Measurements from ENCODE around the gene LCN9. TPM values are rescaled to one million over a fixed set of nuclear protein-coding genes. Genes with fewer than 3 reads are reported as not detected.

The LCN9 gene
- total RNA-seq, 6 experiments from 2014 or later: not detected

DNA sequence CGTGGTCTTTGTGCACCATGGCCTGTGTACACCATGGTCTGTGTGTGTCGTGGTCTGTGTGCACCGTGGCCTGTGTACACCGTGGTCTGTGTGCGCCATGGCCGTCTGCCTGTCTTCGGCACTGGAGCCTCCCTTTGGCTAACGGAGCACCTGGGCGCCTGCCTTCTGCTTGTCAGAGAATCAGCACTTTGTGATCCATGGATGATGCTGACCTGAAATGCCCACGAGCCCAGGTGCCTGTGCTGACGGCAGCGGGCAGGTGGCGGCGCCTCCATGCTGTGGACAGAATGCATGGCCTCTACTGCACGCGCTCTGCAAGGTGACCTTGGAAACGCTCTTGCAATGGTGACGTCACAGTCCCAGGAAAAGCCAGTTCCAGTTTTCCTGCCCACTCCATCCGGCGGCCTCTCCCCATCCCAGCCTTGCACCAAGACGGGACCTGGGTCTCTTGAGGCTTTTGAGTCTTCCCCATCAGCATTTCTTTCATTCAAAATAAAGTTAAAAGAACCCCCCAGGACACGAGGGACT is 14.6 kb downstream of the LCN9 start:
- no peaks in the 10 kb centered on the region for H3K4me1 Mint-ChIP-seq (ENCODE audit: low read depth)
- H3K27ac Mint-ChIP-seq: no peak overlapping the region
- peaks cover 4% of the 10 kb centered on the region for H3K27me3 Mint-ChIP-seq (ENCODE audit: insufficient read depth)
- no peaks in the 10 kb centered on the region for H3K36me3 Mint-ChIP-seq (ENCODE audit: low read depth)
- DNase-seq: no peak
- no peak overlapping the region for H3K4me3 Mint-ChIP-seq
- no peaks in the 10 kb centered on the region for H3K9me3 Mint-ChIP-seq
- no peak for TF ChIP-seq CTCF (IDR thresholded peaks at IDR 0.05)

- H3K9me3 Mint-ChIP-seq: no peaks in the 10 kb centered on the region
- H3K27me3 Mint-ChIP-seq (ENCODE audit: insufficient read depth): peaks cover 4% of the 10 kb centered on the region
- no peaks in the 10 kb centered on the region for H3K4me1 Mint-ChIP-seq (ENCODE audit: low read depth)
- no peak overlapping the region for H3K27ac Mint-ChIP-seq
- H3K4me3 Mint-ChIP-seq: no peak overlapping the region
- no peak for TF ChIP-seq CTCF (IDR thresholded peaks at IDR 0.05)
- no peak for DNase-seq
- H3K36me3 Mint-ChIP-seq (ENCODE audit: low read depth): no peaks in the 10 kb centered on the region
Measured at GRCh38 chr9:135678236-135679017, 15.3 kb downstream of the LCN9 start.

DNA sequence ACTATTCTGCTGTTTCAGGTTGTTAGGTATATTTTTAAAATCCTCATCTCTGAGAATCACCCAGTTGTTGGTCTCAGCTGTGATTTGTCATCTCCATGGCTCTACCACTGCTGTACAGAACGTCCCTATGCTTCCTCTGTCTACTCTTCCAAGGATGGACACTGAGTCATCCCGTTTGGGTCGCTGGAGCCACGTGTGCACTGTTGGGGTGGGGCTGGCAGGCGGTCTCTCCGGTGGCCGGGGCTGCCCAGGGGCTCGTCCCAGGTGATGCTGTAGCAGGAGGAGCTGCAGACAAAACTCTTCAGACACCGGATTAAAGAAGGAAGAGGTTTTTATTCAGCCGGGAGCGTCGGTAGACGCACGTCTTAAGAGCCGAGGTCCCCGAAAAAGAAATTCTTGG is 16.9 kb downstream of the LCN9 start:
- H3K9me3 Mint-ChIP-seq: no peaks in the 10 kb centered on the region
- H3K4me3 Mint-ChIP-seq: no peak overlapping the region
- DNase-seq: no peak
- peaks cover 5% of the 10 kb centered on the region for H3K27me3 Mint-ChIP-seq (ENCODE audit: insufficient read depth)
- no peak for TF ChIP-seq CTCF (IDR thresholded peaks at IDR 0.05)
- H3K36me3 Mint-ChIP-seq (ENCODE audit: low read depth): no peaks in the 10 kb centered on the region
- H3K4me1 Mint-ChIP-seq (ENCODE audit: low read depth): no peaks in the 10 kb centered on the region
- H3K27ac Mint-ChIP-seq: no peak overlapping the region

GRCh38 chr9:135681161-135681560 is 18.1 kb downstream of the LCN9 start:
- H3K4me1 Mint-ChIP-seq (ENCODE audit: low read depth): no peaks in the 10 kb centered on the region
- no peak overlapping the region for H3K27ac Mint-ChIP-seq
- H3K36me3 Mint-ChIP-seq (ENCODE audit: low read depth): no peaks in the 10 kb centered on the region
- H3K27me3 Mint-ChIP-seq (ENCODE audit: insufficient read depth): peaks cover 5% of the 10 kb centered on the region
- no peaks in the 10 kb centered on the region for H3K9me3 Mint-ChIP-seq
- no peak for DNase-seq
- H3K4me3 Mint-ChIP-seq: no peak overlapping the region
- no peak for TF ChIP-seq CTCF (IDR thresholded peaks at IDR 0.05)

DNA sequence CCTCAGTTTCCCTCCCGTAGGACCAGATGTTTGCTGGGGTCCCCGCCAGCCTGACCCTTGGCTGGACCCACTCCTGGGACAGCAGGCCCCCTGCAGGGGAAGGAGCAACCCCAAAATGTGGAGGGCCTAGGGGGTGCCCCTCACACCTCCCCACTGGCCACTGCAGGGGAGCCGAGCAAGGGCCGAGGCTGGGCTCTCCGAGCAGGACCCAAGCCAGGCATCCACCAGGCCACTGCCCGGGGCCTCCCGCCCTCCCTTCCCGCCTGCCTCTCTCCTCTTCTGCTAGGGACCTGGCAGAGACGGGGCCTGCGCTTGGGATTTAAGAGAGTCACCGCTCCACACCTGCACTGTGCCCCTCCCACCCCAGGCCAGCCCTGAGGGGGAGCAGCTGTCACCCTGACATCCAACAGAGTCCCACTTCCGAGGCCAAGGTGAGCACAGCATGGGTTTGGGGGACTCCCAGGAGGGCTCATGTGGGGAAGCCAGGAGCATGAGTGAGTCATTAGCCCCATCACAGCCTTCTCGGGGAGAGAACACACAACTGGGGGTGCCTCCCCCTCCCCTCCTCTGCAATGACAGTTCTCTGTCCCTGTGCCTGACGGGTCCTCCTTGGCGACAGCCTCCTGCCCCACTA is 20.4 kb downstream of the LCN9 start:
- Mint-ChIP-seq H3K36me3 (ENCODE audit: low read depth) (no peaks in the 10 kb centered on the region), H3K4me1 (ENCODE audit: low read depth) (no peaks in the 10 kb centered on the region), H3K27me3 (ENCODE audit: insufficient read depth) (peaks cover 5% of the 10 kb centered on the region), H3K4me3 (no peak overlapping the region), H3K9me3 (no peaks in the 10 kb centered on the region), H3K27ac (no peak overlapping the region)
- TF ChIP-seq CTCF (IDR thresholded peaks at IDR 0.05): no peak
- DNase-seq: no peak
